Measurements from ENCODE around the gene PRKG2. TPM values are rescaled to one million over a fixed set of nuclear protein-coding genes. Genes with fewer than 3 reads are reported as not detected.

Gene PRKG2
- total and polyA plus RNA-seq, 10 of the 15 experiments (the other 5 are each of a cell fraction or from before 2014, with no cell fraction given) = not detected

DNA sequence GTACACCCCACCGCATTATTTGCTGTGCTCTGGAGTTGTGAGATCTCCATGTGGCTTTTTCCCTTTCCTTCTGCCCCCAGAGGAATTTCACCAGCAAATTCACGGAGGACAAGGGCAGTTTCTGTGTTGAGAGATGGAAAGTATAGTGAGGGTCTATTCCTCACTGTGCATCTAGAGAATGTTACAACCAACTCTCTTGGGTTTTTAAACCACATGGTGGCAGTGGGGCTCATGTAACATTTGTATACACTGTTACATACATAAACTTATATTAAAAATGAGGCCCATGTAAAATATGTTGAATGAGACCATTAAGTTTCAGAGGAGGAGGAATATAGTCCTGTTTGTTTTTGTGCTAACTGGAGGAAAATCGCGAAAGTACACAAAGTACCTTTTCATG lies 909 bp upstream of the PRKG2 start:
- ChIA-PET POLR2A (no interaction called here), RAD21 (ENCODE audit: unreplicated experiment) (no interaction called here), CTCF (no interaction called here), SMC1A (ENCODE audit: uncharacterized antibody, unreplicated experiment) (no interaction called here)
- WGBS (ENCODE audit: insufficient coverage, insufficient replicate concordance, low lambda C conversion rate, missing lambda C conversion rate) = 46% methylated on average over 4 of the region's 4 CpGs
- no peaks in the 10 kb centered on the region for H4K20me1 ChIP-seq (ENCODE audit: control insufficient read depth, insufficient read depth)
- no peak overlapping the region for H3K4me3 ChIP-seq
- H3K9me3 ChIP-seq (replicated peaks; ENCODE audit: control insufficient read depth, insufficient read depth, low read length) = no peaks in the 10 kb centered on the region
- H2AFZ ChIP-seq (ENCODE audit: control insufficient read depth, low read depth, low read length) = no peak overlapping the region
- DNase-seq (ENCODE audit: low read depth, low spot score) = no peak
- peaks cover 2 to 6% of the 10 kb centered on the region in 2 experiments; a peak in 3 of 4 replicates for H3K27me3 ChIP-seq (replicated peaks in 1 of 2; ENCODE audit: control insufficient read depth in 2 of 2, insufficient read depth in 2 of 2, low read length in 1 of 2)
- no peak for FAIRE-seq
- intact Hi-C loops (cut with micrococcal nuclease; ENCODE audit: unreplicated experiment) = no loop called here
- in situ Hi-C loops (cut with MboI) = no loop called here
- H3K4me1 ChIP-seq (ENCODE audit: control insufficient read depth, insufficient read depth, low read length) = no peaks in the 10 kb centered on the region
- no TSS peak for BruUV-seq (replicated peaks)
- no peaks in the 10 kb centered on the region for H3K36me3 ChIP-seq (ENCODE audit: control insufficient read depth in 2 of 2, insufficient read depth in 2 of 2, low read length in 1 of 2)
- ATAC-seq = no peak
- no peak overlapping the region for H3K9ac ChIP-seq (ENCODE audit: control insufficient read depth, insufficient read depth, low read length)
- H3K27ac ChIP-seq (ENCODE audit: control insufficient read depth, insufficient read depth) = no peak overlapping the region
- no peak overlapping the region for H3K4me2 ChIP-seq (ENCODE audit: control insufficient read depth, insufficient read depth)
- TF ChIP-seq CBFB (IDR thresholded peaks at IDR 0.05; ENCODE audit: low read depth) = no peak
- no peak for TF ChIP-seq SMARCA5 (IDR thresholded peaks at IDR 0.05)
- no peak for TF ChIP-seq NR2C1 (IDR thresholded peaks at IDR 0.05)
- no peak for TF ChIP-seq FOXM1 (IDR thresholded peaks at IDR 0.05; ENCODE audit: low read depth, low read length)
- TF ChIP-seq RBBP5 (conservative IDR thresholded peaks at IDR 0.05) = no peak
- no peak for TF ChIP-seq JUNB (IDR thresholded peaks at IDR 0.05)
- TF ChIP-seq ZNF622 (IDR thresholded peaks at IDR 0.05) = no peak
- no peak for TF ChIP-seq RAD21 (IDR thresholded peaks at IDR 0.05; ENCODE audit: insufficient read depth, low read depth, low read length)
- no peak for TF ChIP-seq YBX1 (IDR thresholded peaks at IDR 0.05)
- TF ChIP-seq, protein P1, sequence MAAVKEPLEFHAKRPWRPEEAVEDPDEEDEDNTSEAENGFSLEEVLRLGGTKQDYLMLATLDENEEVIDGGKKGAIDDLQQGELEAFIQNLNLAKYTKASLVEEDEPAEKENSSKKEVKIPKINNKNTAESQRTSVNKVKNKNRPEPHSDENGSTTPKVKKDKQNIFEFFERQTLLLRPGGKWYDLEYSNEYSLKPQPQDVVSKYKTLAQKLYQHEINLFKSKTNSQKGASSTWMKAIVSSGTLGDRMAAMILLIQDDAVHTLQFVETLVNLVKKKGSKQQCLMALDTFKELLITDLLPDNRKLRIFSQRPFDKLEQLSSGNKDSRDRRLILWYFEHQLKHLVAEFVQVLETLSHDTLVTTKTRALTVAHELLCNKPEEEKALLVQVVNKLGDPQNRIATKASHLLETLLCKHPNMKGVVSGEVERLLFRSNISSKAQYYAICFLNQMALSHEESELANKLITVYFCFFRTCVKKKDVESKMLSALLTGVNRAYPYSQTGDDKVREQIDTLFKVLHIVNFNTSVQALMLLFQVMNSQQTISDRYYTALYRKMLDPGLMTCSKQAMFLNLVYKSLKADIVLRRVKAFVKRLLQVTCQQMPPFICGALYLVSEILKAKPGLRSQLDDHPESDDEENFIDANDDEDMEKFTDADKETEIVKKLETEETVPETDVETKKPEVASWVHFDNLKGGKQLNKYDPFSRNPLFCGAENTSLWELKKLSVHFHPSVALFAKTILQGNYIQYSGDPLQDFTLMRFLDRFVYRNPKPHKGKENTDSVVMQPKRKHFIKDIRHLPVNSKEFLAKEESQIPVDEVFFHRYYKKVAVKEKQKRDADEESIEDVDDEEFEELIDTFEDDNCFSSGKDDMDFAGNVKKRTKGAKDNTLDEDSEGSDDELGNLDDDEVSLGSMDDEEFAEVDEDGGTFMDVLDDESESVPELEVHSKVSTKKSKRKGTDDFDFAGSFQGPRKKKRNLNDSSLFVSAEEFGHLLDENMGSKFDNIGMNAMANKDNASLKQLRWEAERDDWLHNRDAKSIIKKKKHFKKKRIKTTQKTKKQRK (IDR thresholded peaks at IDR 0.05; ENCODE audit: low read depth, low read length) = no peak
- TF ChIP-seq TCF12 (IDR thresholded peaks at IDR 0.05; ENCODE audit: low read depth, low read length) = no peak
- no peak for TF ChIP-seq RUNX3 (IDR thresholded peaks at IDR 0.05; ENCODE audit: low read length)
- H3K79me2 ChIP-seq (ENCODE audit: control insufficient read depth, insufficient read depth, low read length) = no peaks in the 10 kb centered on the region
